Measurements from ENCODE around the gene MED15.
A peak's percentile ranks its signal among the peaks of the same experiment; 100 is the strongest.

MED15 gene

GRCh38 chr22:20571531-20572007 is 64.2 kb downstream of the MED15 start:
- DNase-seq (ENCODE audit: low spot score), result no peak

DNA sequence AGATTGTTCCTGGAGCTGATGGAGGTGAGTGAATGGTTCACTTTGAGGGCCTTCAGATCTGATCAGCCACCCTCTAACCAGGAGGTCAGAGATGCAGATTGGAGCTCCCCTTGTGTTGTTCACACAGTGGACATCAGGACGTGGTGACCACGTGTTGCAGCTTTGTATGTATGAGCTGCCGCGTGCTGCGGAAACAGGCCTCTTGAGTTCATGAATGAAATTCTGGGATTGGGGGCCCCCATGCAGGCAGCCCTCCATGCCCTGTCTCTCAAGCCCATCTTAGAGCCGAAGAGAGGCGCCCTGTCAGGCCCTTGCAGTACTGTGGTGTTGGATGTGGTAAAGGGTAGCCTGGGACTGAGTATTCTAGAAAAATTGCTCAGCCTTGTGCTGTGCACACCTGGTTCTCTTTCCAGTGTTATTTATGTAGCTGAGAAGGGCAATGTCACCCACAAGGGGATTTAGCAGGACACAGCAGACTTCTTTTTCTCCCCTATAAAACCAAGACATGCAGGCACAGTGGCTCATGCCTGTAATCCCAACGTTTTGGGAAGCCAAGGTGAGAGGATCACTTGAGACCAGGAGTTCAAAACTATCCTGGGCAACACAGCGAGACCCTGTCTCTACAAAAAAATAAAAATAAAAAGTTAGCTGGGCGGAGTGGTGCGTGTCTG is 64.9 kb downstream of the MED15 start:
- DNase-seq (ENCODE audit: low spot score), result no peak

- no peak for DNase-seq (ENCODE audit: low spot score)
Observed at GRCh38 chr22:20573176-20573832, 65.9 kb downstream of the MED15 start.

DNA sequence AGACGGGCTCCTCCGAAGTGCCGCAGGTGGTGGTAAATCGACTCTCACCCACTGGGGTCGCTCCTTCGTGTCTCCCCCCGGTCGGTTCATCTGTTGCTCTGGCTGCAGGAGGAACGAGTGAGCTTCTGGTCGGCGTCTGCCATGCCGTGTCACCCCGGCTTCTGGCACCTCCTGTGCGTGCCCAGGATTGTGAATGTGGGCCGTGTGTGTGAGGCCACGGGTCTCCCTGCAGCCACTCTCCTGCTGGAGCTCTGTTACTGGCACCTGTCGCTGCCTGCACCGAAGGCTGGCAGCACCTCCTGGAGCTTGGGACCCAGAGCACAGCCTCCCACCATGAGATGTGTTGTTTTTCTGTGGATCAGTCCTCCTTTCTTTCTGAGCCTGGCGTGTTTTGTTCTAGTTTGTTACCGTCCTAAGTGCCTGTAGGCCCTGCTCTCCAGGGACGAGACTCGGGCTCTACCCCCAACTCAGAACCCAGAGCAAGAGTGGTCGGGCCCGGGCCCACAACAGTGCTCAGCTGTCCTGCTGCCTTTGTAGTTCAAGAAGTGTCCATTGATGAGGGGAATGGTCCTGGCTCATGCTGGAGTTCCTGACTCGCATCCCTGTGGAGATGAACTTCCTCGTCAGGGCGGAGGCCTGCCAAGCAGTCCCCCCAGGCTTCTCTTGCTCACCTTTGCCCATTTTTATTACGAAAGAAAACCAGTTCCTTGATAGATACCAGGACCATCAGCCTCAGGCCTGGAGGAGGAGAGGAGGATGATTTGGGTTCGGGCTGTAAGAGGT is 66.6 kb downstream of the MED15 start:
- DNase-seq (ENCODE audit: low spot score), result no peak

DNA sequence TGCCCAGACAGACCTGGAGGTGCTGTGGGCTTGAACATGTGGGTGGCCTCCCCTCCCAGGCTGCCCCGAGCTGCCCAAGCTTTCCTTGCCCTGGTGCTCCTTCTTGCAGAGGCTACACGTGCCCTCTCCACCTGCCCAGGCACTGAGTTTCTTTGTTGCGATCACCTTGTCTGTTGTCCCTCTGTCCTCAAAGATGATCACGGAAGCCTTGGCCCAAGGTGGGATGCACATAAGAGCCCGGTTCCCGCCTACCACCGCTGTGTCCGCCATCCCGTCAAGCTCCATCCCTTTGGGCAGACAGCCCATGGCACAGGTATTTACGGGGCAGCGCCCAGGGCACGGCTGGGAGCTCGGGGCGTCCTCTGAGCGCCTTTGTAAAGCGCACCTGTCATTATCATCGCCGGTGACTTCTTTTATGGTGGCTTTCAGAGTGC is 67.5 kb downstream of the MED15 start:
- DNase-seq (ENCODE audit: low spot score), result no peak

DNA sequence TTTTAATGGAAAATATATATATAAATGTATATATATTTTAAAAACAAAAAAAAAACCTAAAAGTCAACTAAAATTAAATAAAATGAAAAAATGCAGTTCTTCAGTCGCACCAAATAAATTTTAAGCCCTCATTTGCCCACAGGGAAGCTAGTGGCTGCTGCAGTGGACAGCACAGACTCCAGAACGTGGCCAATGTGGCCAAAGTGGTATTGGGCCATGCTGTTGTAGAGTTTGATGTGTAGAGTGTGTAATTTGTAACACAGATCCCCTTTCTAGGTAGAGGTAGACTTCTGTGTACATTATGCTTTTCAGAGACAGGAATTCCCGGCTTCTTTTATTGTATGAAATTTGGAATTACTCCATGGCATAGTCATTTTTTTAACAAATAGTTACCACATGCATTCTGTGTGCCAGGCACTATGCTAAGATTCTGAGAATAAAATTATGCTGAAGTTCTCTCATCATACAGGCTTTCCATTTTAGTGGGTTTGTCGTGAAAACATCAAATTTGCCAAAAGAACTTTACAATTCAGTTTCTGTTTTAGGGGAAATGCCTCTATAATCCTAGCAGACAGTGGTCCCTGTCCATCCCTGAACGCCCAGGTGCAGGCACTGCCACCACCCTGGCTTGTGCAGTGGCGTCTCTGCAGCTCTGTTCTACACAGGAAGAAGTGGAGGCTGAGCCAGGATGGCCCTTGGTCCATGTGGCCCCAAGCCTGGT is 68.5 kb downstream of the MED15 start:
- no peak for DNase-seq (ENCODE audit: low spot score)

- DNase-seq (ENCODE audit: low spot score), result peak; percentile 63
Observed at GRCh38 chr22:20576445-20576816, 69.0 kb downstream of the MED15 start.

DNA sequence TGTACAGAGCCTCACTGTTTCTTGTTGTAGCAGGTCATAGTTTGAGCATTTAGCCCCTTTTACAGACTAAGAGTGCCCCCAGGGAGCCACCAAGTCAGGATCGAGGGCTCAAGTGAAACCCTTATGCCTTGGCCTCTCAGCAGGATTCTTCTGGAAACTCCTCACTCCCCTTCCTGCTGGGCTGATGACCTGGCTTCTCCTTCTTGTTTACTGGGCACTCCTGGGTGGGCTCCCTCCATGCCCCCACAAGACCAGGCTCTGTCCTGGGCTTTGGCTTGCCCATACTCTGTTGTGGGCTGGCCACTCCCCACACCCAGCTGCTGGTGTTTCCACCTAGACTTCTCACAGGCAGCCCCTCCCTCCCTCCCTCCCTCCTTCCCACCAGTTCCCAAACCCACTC is 69.6 kb downstream of the MED15 start:
- no peak for DNase-seq (ENCODE audit: low spot score)

GRCh38 chr22:20577549-20577975 is 70.2 kb downstream of the MED15 start:
- no peak for DNase-seq (ENCODE audit: low spot score)

- no peak for DNase-seq (ENCODE audit: low spot score)
Observed at GRCh38 chr22:20578192-20578591, 70.8 kb downstream of the MED15 start.

DNA sequence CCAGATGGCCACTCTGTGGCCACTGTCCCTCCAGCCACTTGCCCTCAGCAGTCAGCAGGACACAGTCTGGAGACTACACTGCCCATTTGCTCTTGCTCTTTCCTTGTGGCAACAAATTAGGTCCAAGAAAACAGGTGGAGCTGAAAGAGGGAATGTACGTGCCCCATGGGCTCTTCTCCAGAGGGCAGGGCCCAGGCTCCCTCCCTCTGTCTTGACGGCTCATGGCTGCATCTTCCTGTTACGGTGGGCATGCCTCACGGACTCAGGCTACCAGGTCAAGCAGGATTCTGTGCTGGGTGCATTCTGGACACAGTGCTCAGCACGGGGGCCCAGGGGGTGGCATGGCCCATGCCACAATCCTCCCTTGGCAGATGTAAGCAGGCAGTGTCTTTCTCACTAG is 71.3 kb downstream of the MED15 start:
- DNase-seq (ENCODE audit: low spot score), result no peak

DNA sequence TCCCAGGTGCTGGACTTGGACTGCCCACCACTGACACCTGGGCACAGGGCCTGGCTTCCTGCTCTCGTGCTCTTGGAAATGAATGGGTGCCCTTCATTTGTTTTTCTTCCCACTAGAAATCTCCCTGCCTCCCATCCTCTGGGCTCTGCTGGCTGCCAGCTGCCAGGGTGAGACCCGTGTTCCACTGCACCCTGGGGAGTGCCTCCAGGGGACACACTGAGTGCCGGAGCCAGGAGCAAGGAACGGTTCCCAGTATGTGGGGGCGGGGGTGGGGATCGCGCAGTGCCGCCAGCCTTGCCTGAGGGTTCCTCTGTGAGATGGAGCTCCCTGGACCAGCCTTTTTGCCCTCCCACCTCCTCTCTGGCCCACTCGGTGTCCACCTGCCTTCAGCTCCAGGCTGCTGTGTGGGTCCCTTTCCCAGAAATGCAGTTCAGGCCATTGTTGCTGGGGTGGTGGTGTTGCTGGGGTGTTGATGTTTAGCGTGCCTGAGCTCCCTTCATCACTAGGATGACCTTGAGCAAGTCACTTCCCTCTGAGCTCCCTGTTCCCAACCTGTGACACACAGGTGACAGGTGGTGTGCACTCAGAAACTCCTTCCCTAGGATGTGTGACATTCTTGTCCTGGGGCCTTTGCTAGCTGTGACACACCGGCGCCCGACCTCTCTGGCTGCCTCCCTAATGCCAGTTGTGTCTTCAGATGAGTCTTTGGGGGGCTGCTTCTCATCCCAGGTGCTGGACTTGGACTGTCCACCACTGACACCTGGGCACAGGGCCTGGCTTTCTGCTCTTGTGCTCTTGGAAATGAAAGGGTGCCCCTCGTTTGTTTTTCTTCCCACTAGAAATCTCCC is 72.1 kb downstream of the MED15 start:
- DNase-seq (ENCODE audit: low spot score), result no peak

DNA sequence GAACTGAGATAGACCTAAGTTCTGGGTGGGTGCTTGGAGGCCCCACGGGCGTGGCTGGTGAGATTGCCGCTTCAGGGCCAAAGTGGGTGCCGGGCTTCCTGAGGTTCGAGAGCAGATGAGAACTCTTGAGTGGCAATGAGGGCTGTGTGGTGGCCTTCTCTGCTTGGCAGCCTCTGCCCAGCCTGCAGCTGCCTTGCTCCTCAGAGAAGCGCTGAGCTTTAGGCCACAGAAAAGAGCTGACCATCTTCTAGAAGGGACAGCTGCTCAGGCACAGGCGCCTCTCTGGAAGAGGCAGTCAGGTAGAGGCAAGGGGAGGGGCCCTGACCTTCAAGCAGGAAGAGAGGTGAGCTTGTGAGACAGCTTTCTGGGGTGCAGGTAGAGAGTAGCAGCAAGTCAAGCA is 72.8 kb downstream of the MED15 start:
- DNase-seq (ENCODE audit: low spot score), result no peak

GRCh38 chr22:20580611-20581502 is 73.4 kb downstream of the MED15 start:
- no peak for DNase-seq (ENCODE audit: low spot score)

GRCh38 chr22:20581503-20582170 is 74.2 kb downstream of the MED15 start:
- peak; percentile 21 for DNase-seq (ENCODE audit: low spot score)

DNA sequence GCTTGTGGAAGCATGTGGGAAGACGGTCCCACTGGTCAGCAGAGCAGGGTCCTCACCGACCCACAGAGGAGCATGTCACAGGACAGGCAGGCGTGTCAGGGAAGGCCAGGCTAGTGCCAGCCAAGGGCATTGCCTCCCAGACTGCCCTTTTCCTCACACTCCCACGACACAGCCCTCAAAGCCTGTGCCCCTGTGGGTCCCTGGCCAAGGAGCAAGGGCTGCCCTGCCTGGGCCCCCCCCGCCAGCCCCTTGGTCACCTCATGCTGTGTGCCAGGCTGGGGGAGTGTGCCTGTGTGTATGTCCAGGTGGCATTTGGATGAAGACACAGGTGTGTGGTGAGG is 74.7 kb downstream of the MED15 start:
- no peak for DNase-seq (ENCODE audit: low spot score)

DNA sequence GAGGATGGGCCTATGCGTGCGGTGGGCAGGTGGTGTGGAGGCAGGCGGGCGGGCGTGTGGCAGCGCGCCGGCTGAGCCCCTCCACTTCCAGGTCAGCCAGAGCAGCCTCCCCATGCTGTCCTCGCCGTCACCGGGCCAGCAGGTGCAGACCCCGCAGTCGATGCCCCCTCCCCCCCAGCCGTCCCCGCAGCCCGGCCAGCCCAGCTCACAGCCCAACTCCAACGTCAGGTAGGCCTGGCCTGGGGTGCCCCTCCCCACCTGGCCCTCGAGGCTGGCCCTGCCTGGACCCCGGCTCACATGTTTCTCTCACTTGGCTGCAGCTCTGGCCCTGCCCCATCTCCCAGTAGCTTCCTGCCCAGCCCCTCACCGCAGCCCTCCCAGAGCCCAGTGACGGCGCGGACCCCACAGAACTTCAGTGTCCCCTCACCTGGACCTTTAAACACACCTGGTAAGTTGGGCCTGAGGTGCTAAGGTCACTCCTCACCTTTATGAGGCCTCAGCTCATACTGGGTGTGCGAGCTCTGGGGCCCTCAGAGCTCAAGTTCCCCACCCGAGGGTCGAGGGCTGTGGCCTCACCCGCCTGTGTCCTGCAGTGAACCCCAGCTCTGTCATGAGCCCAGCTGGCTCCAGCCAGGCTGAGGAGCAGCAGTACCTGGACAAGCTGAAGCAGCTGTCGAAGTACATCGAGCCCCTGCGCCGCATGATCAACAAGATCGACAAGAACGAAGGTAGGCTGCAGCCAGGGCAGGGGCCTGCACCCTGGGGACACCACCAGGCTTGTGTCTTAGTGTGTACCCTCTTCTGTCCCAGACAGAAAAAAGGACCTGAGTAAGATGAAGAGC is 75.3 kb downstream of the MED15 start:
- no peak for DNase-seq (ENCODE audit: low spot score)

DNA sequence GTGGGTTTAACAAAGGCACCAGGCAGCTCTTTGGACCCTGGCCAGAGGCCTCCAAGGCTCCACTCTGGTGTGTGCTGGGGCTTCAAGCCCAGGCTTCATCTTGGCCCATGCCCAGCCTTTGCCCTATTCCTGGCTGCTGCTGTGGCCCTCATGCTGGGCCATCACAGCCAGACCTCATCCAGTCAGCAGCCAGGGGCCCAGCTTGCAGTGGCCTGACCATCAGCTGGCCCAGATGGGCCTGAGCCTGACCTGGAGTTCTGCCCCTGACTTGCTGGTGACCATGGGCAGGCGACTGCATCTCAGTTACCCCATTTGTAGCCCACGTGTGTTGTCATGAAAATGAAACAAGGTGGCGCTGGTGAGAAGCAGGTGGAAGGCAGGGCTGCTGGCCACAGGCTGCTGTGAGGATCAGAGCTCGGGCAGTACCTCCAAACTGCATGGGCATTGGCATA is 76.1 kb downstream of the MED15 start:
- peak; percentile 66 for DNase-seq (ENCODE audit: low spot score)

Measured in Ammon's horn (tissue), 1 donor.